Measurements from ENCODE around the gene NRDC. TPM values are rescaled to one million over a fixed set of nuclear protein-coding genes. Genes with fewer than 3 reads are reported as not detected.

Gene NRDC
- polyA plus RNA-seq, 2 of the 4 experiments (the other 2 are of a cell fraction), result 129 to 162 TPM

- DNase-seq (ENCODE audit: low read depth in 1 of 2, low spot score in 1 of 2), result no peak
- Histone ChIP-seq H3K4me1 (no peaks in the 10 kb centered on the region), H3K4me3 (no peak overlapping the region), H3K27ac (no peak overlapping the region), H3K4me2 (no peak overlapping the region), H3K9me3 (no peaks in the 10 kb centered on the region)
- WGBS (ENCODE audit: missing lambda C conversion rate), result 76% methylated on average over 3 of the region's 3 CpGs
- ChIA-PET POLR2A (no interaction called here), CTCF (no interaction called here)
- no peak for TF ChIP-seq RAD21 (conservative IDR thresholded peaks at IDR 0.05 in 1 of 2, IDR thresholded peaks at IDR 0.05 in 1 of 2)
- FAIRE-seq, result no peak
- no peak for ATAC-seq
Measured at GRCh38 chr1:51915951-51916350, 37.4 kb upstream of the NRDC start.

DNA sequence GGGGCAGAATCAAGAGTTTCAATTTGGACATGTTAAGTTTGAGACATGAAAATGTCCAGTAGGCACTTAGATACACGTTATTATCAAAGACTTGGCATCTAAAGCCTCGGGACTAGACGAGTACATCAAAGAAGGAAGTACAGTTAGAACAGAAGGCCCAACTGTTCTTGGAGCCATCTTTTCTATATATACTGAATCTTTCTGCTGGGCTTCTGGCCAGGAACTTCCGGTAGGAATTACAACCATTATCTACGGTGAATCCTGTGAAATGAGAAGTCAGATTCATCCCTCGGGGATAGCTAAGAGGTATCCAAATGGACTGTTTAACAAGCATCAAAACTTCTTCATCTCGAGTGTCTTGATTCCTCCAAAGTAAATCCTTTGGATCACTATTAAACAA is 34.4 kb upstream of the NRDC start:
- WGBS (ENCODE audit: missing lambda C conversion rate), result 89% methylated on average over 7 of the region's 7 CpGs

GRCh38 chr1:51910221-51911000 is 31.9 kb upstream of the NRDC start:
- POLR2A ChIA-PET, result no interaction called here
- Histone ChIP-seq H3K27ac (no peak overlapping the region), H3K4me1 (peaks cover 5% of the 10 kb centered on the region; the same call in 1 of the 3 replicates), H3K4me2 (no peak overlapping the region), H3K4me3 (no peak overlapping the region), H3K9me3 (no peaks in the 10 kb centered on the region)
- ATAC-seq (no peak), DNase-seq (ENCODE audit: low read depth in 1 of 2, low spot score in 1 of 2) (no peak), FAIRE-seq (no peak)
- WGBS (ENCODE audit: missing lambda C conversion rate), result 79% methylated on average over 4 of the region's 4 CpGs
- no peak for TF ChIP-seq BCL3 (IDR thresholded peaks at IDR 0.05)
- TF ChIP-seq POLR2AphosphoS2 (conservative IDR thresholded peaks at IDR 0.05; ENCODE audit: low read length), result no peak
- TF ChIP-seq HOXB5 (CRISPR knock-in tag; IDR thresholded peaks at IDR 0.05), result no peak
- no peak for TF ChIP-seq FOSB (CRISPR knock-in tag; IDR thresholded peaks at IDR 0.05)
- CTCF ChIA-PET, result interaction anchor here (0.6 kb wide), 1 partner anchor 14 kb away, joined by 3 read pairs; no protein-coding TSS in a partner anchor

More for the DNA sequence above, 34.4 kb upstream of the NRDC start:
- ATAC-seq (no peak), DNase-seq (ENCODE audit: low read depth in 1 of 2, low spot score in 1 of 2) (no peak), FAIRE-seq (no peak)
- Histone ChIP-seq H3K4me1 (no peaks in the 10 kb centered on the region), H3K4me2 (no peak overlapping the region), H3K27ac (no peak overlapping the region), H3K4me3 (no peak overlapping the region), H3K9me3 (no peaks in the 10 kb centered on the region)
- TF ChIP-seq JUN (IDR thresholded peaks at IDR 0.05), result no peak
- no peak for TF ChIP-seq CBX2 (IDR thresholded peaks at IDR 0.05; ENCODE audit: borderline replicate concordance, low read depth)
- no peak for TF ChIP-seq ZSCAN20 (CRISPR knock-in tag; IDR thresholded peaks at IDR 0.05)
- no peak for TF ChIP-seq USF2 (IDR thresholded peaks at IDR 0.05)
- no peak for TF ChIP-seq HOXB5 (CRISPR knock-in tag; IDR thresholded peaks at IDR 0.05)
- TF ChIP-seq KDM1A (IDR thresholded peaks at IDR 0.05; ENCODE audit: low read depth), result no peak
- TF ChIP-seq, protein P1, sequence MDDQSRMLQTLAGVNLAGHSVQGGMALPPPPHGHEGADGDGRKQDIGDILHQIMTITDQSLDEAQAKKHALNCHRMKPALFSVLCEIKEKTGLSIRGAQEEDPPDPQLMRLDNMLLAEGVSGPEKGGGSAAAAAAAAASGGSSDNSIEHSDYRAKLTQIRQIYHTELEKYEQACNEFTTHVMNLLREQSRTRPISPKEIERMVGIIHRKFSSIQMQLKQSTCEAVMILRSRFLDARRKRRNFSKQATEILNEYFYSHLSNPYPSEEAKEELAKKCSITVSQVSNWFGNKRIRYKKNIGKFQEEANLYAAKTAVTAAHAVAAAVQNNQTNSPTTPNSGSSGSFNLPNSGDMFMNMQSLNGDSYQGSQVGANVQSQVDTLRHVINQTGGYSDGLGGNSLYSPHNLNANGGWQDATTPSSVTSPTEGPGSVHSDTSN (IDR thresholded peaks at IDR 0.05), result no peak
- no peak for TF ChIP-seq RCOR1 (IDR thresholded peaks at IDR 0.05; ENCODE audit: low read depth, low read length)
- TF ChIP-seq ZNF302 (CRISPR knock-in tag; IDR thresholded peaks at IDR 0.05), result no peak
- no peak for TF ChIP-seq SMC3 (IDR thresholded peaks at IDR 0.05)
- no peak for TF ChIP-seq ZC3H11A (IDR thresholded peaks at IDR 0.05)
- TF ChIP-seq RAD21 (conservative IDR thresholded peaks at IDR 0.05 in 1 of 2, IDR thresholded peaks at IDR 0.05 in 1 of 2), result no peak
- TF ChIP-seq SREBF2 (IDR thresholded peaks at IDR 0.05), result no peak
- POLR2A ChIA-PET, result no interaction called here
- CTCF ChIA-PET, result no interaction called here

GRCh38 chr1:51908499-51908898 is 30.0 kb upstream of the NRDC start:
- DNase-seq (ENCODE audit: low read depth in 1 of 2, low spot score in 1 of 2) (no peak), ATAC-seq (no peak), FAIRE-seq (no peak)
- CTCF ChIA-PET, result no interaction called here
- Histone ChIP-seq H3K4me2 (no peak overlapping the region), H3K4me3 (no peak overlapping the region), H3K27ac (no peak overlapping the region), H3K4me1 (peaks cover 5% of the 10 kb centered on the region; the same call in 1 of the 3 replicates), H3K9me3 (no peaks in the 10 kb centered on the region)
- no peak for TF ChIP-seq MAFK (IDR thresholded peaks at IDR 0.05; ENCODE audit: partially characterized antibody)
- TF ChIP-seq TP53 (CRISPR knock-in tag; IDR thresholded peaks at IDR 0.05), result no peak
- no peak for TF ChIP-seq SMC3 (IDR thresholded peaks at IDR 0.05)
- no peak for TF ChIP-seq ZFP36 (IDR thresholded peaks at IDR 0.05; ENCODE audit: borderline replicate concordance, partially characterized antibody)
- TF ChIP-seq POLR2AphosphoS2 (conservative IDR thresholded peaks at IDR 0.05; ENCODE audit: low read length), result no peak
- TF ChIP-seq SREBF2 (IDR thresholded peaks at IDR 0.05), result no peak
- TF ChIP-seq RARB (CRISPR knock-in tag; IDR thresholded peaks at IDR 0.05), result no peak
- TF ChIP-seq CEBPB (IDR thresholded peaks at IDR 0.05), result no peak
- TF ChIP-seq JUNB (IDR thresholded peaks at IDR 0.05), result no peak
- no peak for TF ChIP-seq HOXB13 (CRISPR knock-in tag; IDR thresholded peaks at IDR 0.05; ENCODE audit: low read depth)
- no peak for TF ChIP-seq RFX5 (IDR thresholded peaks at IDR 0.05)
- no peak for TF ChIP-seq BCL3 (IDR thresholded peaks at IDR 0.05)
- no peak for TF ChIP-seq FOSB (CRISPR knock-in tag; IDR thresholded peaks at IDR 0.05)
- TF ChIP-seq EP300 (IDR thresholded peaks at IDR 0.05), result no peak
- no peak for TF ChIP-seq JUN (IDR thresholded peaks at IDR 0.05)
- no peak for TF ChIP-seq ESRRA (IDR thresholded peaks at IDR 0.05; ENCODE audit: borderline replicate concordance, low read length)
- no peak for TF ChIP-seq EHMT2 (IDR thresholded peaks at IDR 0.05; ENCODE audit: low read depth)
- whole genome bisulfite sequencing (ENCODE audit: missing lambda C conversion rate), result 74% methylated on average over 2 of the region's 2 CpGs
- POLR2A ChIA-PET, result no interaction called here

Measured in A549 (cell line).